ENCODE data around the gene AMOTL1. TPM values are rescaled to one million over a fixed set of nuclear protein-coding genes. Genes with fewer than 3 reads are reported as not detected.
"Not testable (repeated sequence)": the region's sequence is repeated elsewhere in the genome, so short reads cannot be mapped to it uniquely, and the experiment has no call there.

Gene AMOTL1
- total RNA-seq, 1 donor from 2014 or later = 46.3 TPM

DNA sequence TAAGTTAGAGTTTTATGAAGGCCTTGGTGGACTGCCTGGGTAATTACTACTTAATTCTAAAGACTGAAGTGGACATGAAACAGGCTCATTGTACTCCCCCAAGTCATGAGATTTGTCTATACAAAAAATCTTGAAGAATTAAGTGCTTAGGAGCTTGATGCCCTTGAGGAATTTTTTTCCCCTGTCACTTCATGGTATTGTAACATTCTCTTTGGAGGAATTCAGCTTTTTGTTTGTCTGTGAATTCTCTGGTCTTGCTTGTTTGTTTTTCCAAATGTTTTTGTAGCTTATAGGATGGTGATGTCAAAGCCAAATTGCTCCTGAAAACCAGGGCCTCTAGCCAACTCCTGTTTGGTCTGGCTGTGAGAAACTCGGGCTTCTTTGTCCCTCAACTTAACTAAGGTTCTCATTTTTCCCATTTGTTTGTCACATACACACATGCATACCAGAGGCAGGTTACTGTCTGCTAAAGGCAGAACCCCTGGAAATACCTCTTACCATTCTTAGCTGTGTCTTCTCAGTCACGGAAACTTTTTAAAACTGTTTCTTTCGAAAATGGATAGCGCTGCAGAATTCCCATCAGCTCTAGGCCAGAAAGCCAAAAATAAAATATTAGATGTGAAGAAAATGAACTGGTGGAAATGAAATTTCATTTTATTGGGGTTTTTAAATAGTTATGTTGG is 66.9 kb downstream of the AMOTL1 start:
- intact Hi-C loops (cut with micrococcal nuclease) = no loop called here
- no peak for ATAC-seq

DNA sequence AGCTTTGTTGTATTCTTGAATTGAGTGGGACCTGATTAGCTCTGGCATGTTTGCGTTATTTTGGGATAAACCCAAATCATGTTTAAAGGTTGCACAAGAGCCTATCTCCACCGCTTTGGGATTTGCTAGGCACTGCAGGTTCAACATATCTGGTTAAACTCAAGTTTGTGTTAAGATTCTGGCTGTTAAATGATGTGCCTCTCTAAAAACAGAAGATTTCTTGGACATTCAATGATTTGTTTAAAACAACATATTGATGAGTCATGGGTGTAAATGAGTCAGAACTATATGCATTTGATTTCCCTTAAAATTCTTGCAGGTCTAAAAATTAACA is 67.4 kb downstream of the AMOTL1 start:
- intact Hi-C loops (cut with micrococcal nuclease) = no loop called here
- DNase-seq = no peak
- no peak for ATAC-seq

More for the DNA sequence above, 66.9 kb downstream of the AMOTL1 start:
- no peak for DNase-seq

DNA sequence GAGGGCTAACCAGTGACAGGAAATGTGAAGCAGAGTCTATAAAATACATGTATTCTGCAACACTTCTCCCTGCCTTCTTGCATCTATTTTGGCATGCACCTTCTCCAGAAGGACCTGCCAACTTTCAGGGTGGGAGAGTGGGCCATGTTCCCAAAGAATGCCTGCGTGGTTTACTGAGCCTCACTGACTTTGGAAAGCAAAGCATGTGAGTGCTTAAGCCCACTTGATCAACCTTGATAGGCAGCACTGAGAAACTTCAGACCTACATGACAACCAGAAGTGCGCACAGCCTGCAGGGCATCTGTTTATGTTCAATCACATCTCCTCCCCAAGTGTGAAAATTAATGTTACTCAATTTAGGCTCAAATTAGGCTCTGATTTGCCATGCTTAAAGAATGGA is 69.2 kb downstream of the AMOTL1 start:
- ATAC-seq (peak; percentile 99), DNase-seq (peak; percentile 57)
- intact Hi-C loops (cut with micrococcal nuclease) = no loop called here

DNA sequence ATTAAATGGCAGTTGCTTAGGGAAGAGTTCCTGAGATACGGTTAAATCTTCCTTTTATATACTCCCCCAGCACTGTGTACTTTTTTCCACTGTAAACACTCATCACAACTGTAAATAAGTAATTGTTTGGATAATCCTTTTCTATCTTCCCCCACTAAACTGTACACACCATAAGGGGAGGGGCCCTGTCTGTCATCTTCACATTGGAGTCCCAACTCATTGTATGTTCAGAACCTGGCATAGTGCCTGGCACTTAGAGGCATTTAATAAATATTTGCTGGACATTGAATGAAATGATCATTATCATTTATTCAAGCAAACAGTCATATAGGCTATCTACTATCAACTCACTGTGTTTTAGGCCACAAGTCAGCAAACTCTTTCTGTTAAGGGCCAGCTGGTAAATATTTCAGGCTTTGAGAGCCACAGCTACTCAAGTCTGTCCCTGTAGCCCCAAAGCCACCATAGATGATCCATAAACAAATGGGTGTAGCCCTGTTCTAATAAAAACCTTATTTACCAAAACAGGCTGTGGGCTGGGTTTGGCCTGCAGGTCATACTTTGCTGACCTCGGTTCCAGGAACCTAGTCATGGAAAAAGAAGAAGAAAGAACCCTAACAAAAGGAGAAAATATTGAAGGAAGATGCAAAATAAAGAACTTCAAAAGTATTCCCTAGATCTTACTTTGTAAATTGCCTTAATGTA is 70.0 kb downstream of the AMOTL1 start:
- ATAC-seq (no peak), DNase-seq (no peak)
- intact Hi-C loops (cut with micrococcal nuclease) = no loop called here

DNA sequence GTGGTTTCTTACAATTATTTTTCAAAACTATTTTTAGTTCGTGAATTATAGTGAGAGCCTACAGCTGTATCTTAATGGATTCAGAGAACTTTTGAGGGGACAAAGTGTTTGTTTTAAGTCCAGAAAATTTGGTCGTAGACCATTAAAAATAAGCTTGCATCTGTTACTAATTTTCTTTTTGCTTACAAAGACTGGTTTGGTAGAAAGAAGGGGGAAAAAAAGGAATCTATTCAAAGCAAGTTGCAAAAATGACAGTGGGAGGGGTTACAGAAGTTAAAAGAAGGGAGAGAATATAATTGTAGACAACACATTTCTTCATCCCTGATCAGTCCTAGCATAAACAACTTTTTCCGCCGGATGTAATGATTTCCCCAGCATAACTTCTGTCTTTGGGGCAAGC is 72.1 kb downstream of the AMOTL1 start:
- DNase-seq = no peak

DNA sequence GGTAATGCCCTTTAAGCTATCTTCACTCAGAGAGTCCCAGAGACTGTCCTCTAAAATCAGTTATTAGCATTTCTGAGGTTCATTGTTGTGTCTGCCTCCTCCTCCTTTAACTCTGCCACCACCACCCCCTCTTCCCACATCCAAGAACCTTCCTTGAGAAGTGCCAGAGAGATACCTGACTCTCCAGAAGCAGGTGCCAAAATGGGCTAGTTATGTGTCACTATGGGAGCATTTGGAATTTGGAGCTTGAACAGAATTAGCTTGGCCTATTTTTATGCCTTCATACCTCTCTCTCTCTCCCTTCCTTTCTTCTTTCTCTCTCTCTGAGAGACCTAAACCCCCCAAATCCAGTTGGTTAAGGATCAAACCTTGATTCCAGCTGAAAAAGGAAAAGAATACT is 75.9 kb downstream of the AMOTL1 start:
- intact Hi-C loops (cut with micrococcal nuclease) = no loop called here
- DNase-seq = no peak
- ATAC-seq = no peak

More for the DNA sequence above, 72.1 kb downstream of the AMOTL1 start:
- intact Hi-C loops (cut with micrococcal nuclease) = no loop called here
- no peak for ATAC-seq

DNA sequence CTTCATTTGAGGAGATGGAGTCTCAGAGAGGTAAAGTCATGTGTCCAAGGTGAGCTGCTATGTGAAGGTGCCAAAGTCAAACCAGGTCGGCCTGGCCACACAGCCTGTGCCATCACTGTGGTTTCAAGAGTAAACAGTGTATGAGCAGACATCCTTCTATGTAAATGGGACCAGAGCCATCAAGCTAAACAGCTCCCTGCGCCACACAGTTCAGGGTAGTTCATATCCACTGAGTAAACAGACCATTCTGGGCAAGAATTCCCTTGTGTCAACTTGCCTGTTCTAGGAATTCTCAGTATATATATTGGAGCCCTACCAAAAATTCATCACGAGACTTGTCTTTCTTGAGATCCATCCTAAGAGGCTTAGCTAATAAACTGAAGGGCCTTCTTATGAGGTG is 77.5 kb downstream of the AMOTL1 start:
- DNase-seq (no peak), ATAC-seq (no peak)
- intact Hi-C loops (cut with micrococcal nuclease) = no loop called here

DNA sequence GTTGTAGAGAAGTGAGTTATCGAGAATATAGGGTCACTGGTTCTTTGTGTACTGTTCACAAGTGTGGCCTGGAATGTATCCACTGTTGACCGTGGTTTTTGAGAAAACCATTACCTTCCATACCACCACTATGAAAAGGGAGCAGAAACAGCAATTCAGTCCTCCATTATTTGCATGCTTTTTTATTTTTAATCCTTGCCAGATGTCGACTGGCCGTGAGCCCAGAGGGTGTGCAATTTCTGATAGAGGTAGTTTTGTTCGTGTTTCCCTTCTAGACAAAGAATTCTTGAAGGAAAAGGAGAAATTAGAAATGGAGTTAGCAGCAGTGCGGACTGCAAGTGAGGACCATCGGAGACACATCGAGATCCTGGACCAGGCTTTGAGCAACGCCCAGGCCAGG is 81.7 kb downstream of the AMOTL1 start:
- no peak for ATAC-seq
- DNase-seq = peak; percentile 49
- intact Hi-C loops (cut with micrococcal nuclease) = no loop called here

DNA sequence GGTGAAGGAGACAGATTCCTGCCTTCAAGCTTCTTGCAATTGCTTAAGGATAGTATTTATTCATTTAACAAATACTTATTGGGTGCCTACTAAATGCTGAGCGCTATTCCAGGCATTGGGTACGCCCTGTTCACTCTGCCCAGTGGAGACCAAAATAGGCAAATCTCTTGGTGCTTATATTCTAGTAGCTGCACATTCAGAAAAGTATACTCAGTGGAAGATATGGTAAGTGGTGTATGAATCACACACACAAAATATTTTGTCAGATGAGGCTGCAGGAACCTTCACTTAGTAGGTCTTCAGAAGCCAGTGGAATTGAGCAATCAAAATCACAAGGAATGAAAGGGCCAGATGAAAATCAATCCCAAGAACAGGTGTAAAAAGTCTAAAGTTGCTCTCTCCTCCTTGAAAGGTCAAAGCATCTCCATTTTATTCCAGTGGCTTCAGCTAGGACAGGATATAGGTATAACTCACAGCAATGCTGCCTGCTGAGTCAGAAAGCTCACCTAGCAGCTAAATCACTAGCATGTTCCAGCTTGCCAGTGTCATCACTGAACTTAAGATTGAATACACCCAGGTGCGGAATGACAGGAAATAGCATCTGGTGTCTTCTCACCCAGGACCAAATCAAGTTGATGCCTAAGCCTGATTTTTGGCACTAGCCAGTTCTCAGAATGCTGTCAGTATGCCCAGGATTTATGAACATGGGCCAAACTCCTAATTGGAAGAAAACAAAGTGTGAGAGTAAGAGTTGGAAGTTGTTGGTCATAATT is 83.9 kb downstream of the AMOTL1 start:
- no peak for ATAC-seq
- no peak for DNase-seq
- intact Hi-C loops (cut with micrococcal nuclease) = no loop called here

DNA sequence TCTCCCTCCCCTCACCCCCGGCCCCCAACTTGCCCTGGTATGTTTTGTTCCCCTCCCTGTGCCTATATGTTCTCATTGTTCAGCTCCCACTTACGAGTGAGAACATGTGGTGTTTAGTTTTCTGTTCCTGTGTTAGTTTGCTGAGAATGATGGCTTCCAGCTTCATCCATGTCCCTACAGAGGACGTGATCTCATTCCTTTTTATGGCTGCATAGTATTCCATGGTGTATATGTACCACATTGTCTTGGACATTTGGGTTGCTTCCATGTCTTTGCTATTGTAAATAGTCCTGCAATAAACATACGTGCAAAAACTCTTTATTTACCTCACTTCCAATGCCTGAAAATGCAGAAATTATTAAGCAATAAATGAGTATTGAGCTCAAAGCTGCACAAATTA is 85.1 kb downstream of the AMOTL1 start:
- intact Hi-C loops (cut with micrococcal nuclease); ATAC-seq; DNase-seq: not testable (repeated sequence)

DNA sequence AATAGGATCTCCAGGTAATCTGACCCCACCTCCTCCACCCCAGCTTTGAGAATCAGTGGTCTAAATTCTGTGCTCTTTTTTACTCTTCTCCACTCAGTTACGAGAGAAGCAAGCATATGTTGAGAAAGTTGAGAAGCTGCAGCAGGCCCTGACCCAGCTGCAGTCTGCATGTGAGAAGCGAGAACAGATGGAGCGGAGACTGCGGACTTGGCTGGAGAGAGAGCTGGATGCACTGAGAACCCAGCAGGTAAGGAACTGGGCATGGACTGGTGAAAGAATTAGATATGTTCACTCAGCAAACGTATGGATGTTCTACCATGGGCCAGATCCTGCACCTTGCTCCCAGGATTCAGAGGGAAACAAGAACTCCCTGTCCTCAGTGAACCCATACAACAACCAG is 85.7 kb downstream of the AMOTL1 start:
- DNase-seq (no peak), ATAC-seq (no peak)
- intact Hi-C loops (cut with micrococcal nuclease) = no loop called here

DNA sequence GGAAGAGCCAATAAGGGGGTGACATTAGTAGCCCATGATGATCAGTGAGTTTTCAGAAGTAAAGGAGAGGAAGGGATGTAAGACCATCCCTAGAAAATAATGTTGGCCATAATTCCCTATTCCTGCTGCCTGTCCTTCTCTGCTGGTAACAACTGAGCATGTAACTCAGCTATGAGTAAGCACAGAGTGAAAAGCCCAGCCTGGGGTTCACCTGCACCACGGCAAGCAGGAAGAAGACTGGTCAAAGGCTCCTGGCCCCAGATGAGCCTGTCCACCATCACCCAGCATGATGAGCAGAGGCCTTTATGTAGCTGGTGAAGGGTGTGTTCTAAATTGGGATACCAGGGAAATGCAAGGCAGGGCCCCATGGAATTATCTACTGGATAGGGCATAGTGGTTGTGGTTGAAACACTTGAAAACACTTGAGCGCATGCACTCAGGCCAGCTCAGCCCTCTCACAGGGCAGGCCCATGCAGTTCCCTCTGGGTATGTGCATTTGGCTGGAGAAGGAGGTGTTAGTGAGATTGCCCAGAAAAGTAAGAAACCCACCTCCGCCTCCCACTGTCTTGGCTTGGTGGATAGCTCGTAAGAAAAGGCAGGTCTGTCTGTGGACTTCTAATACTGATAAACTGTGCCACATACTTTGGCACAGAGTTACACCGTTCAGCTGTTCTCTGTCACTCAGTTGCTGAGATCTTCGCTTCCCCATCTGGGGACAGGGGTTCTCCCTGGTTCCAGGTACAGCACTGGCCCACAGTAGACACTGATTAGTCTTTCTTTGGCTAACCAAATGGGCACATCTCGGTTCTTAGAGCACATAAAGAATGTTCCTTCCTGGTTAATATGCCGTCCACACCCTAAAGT is 86.8 kb downstream of the AMOTL1 start:
- ATAC-seq = peak; percentile 99
- peak; percentile 72 for DNase-seq
- intact Hi-C loops (cut with micrococcal nuclease) = no loop called here

DNA sequence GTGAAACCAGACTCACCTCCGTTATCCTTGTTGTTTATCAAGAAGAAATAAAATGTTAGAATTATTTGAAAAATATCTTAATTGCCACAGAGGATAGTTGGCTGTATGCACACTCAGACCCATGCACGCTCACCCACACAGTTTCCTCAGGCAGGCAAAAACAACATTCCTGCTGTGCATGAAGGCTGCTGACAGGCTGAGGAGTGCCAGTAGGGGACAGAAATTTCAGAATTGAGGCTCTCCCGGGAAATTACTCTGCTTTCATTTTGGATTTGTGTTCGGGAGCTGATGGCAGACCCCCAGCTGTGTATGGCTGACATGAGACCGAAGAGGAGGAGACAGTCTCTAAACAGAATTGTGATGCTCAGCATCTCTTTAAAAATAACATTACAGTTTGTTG is 87.5 kb downstream of the AMOTL1 start:
- intact Hi-C loops (cut with micrococcal nuclease) = no loop called here
- DNase-seq (no peak), ATAC-seq (no peak)

DNA sequence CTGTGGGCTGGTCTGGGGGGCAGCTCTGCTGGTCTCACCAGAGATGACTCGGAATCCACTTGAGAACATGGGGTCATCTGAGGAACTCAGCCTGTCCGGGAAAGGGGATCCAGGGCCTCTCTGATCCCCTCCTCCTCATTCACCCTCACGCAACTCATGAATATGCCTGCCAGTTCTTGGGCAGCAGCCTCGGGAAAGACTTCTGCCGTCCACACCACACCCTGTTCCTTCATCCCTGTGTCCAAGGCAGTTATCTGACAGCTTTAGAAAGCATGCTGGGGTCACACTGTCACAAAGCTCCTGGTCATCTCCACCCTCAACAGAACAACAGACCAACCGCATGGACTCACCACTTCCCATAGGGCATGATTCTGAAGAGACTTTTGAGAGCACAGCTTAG is 88.3 kb downstream of the AMOTL1 start:
- no peak for ATAC-seq

DNA sequence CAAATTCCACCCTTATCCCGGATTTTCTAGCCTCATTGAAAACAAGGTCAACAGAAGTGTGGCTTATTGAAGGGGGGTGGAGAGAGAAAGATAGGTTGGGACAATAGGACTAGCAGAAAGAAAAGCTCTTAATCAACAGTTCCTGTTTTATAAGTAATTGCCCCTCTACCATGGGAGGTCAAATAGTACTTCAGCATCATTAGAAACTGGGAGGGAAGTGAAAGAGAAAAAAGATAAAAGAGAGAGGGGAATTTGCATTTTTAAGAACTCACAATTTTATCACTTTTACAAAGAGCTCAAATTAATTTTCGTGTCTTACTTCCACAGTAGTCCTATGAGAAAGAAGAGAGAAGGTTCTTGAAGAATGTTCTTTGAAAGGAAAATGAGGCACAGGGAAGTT is 89.2 kb downstream of the AMOTL1 start:
- ATAC-seq (no peak), DNase-seq (no peak)
- intact Hi-C loops (cut with micrococcal nuclease) = no loop called here

More for the DNA sequence above, 88.3 kb downstream of the AMOTL1 start:
- intact Hi-C loops (cut with micrococcal nuclease) = no loop called here
- DNase-seq = no peak

DNA sequence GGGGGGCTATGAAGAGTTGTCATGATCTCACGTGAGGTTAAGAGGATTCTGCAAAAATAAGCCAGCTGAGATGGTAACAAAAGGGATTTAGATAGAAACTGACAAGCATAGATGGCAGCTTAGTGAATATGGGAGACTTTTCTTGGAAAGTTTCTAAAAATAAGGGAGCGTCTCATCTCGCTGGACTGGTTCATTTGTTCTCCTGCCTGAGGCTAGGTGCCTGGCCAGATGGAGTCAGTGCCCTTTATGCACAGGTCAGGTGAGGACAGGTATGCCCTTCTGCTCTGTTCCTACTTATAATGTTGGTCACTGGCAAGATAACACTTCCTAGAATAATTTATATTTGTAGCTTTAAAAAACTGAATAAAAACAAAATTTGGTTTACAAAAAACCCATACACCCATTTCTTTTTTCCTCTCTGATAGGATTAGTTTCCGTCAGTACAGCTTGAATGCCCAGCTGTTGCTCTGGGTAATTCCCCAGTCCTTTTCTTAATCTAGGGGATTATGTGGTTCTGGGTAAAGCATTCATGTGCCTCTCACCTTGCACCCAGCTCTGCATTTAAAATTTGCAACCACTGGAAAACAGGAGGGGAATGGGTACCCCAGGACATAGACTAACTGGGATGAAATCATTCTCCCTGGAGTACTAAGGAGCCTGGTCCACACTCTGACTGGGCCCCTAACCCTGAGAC is 90.0 kb downstream of the AMOTL1 start:
- ATAC-seq (no peak), DNase-seq (no peak)
- intact Hi-C loops (cut with micrococcal nuclease) = no loop called here

DNA sequence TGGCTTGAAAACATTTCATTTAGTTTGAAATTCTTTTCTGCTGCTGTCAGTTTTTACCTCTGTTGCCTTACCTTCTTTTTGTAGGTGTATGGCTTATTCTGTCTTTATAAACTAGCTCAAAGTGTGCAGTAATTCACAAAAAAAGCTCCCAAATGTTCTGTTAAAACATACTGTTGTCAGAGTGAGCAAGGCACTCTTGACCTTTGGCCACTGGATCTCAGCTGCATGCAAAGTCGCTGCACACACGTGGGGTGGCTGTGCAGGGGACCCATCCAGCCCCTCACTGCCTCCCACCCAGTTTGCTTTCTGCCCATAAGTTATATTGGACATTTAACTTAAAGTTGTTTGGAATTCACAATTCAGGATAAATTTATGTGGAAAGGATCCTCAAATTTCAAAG is 92.2 kb downstream of the AMOTL1 start:
- intact Hi-C loops (cut with micrococcal nuclease) = no loop called here
- no peak for ATAC-seq
- no peak for DNase-seq

DNA sequence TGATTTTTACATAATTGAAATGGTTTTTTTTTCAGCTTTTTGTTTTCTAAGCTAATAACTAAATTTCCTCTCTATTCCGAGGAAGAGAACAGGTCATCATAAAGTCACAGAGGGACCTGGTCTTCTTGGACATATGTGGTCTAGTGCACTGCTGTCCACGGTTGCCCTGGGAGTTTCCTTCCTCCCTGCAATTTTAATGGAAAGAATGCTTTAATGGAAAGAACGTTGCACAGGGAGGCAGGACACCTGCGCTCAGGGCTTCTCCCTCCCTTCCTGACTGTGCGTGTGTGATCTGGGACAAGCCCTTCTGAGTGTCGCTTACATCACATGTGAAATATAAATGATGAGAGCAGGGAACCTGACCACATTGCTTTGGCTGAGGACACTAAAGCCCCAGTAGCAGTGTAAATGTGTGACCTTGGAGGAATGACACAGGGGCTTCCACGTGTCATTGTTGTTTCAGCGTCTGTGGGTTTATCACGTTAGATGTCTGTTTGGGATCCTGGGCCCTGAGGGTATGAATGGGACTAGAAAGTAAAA is 93.2 kb downstream of the AMOTL1 start:
- no peak for DNase-seq
- intact Hi-C loops (cut with micrococcal nuclease) = no loop called here
- ATAC-seq = no peak

Measured in left ventricle myocardium superior (tissue), 1 donor.